ENCODE measurements around the gene NR2F1-AS1. TPM values are rescaled to one million over a fixed set of nuclear protein-coding genes. Genes with fewer than 3 reads are reported as not detected.
A peak's percentile ranks its signal among the peaks of the same experiment; 100 is the strongest.

Gene NR2F1-AS1
- polyA plus RNA-seq, 1 donor (not counting 4 experiments of a cell fraction or from before 2014, with no cell fraction given): 0.25 TPM

GRCh38 chr5:93572101-93572607 lies 8.9 kb downstream of the NR2F1-AS1 start:
- peak; percentile 11 for TF ChIP-seq EZH2 (IDR thresholded peaks at IDR 0.05; ENCODE audit: low read length)
- no peak for TF ChIP-seq CTCF (optimal IDR thresholded peaks at IDR 0.05 in 1 of 3, IDR thresholded peaks at IDR 0.05 in 1 of 3, conservative IDR thresholded peaks at IDR 0.05 in 1 of 3; ENCODE audit: extremely low read depth in 1 of 3, insufficient read depth in 2 of 3, low read length in 3 of 3)
- Histone ChIP-seq H3K27me3 (ENCODE audit: control insufficient read depth, extremely low read depth, insufficient read depth, low read length) (peaks cover 78% of the 10 kb centered on the region), H3K79me2 (ENCODE audit: control insufficient read depth, insufficient read depth, low read length) (no peaks in the 10 kb centered on the region), H3K36me3 (ENCODE audit: control insufficient read depth in 2 of 2, extremely low read depth in 1 of 2, insufficient read depth in 2 of 2, low read length in 2 of 2) (no peaks in the 10 kb centered on the region), H3K27ac (ENCODE audit: control insufficient read depth, insufficient read depth, low read length) (no peak overlapping the region), H3K4me1 (ENCODE audit: control insufficient read depth, extremely low read depth, insufficient read depth, low read length) (peaks cover 2% of the 10 kb centered on the region), H2AFZ (ENCODE audit: control insufficient read depth, low read length) (no peak overlapping the region), H3K9me1 (ENCODE audit: control insufficient read depth, extremely low read depth, insufficient read depth, low read length) (no peaks in the 10 kb centered on the region), H3K4me2 (ENCODE audit: control insufficient read depth, extremely low read depth, insufficient read depth, low read depth, low read length) (peak overlapping the region; percentile 42), H3K4me3 (ENCODE audit: control insufficient read depth in 2 of 3, extremely low read depth in 1 of 3, insufficient read depth in 2 of 3, low read depth in 1 of 3, low read length in 3 of 3) (peak overlapping the region in 1 of 3 experiments; percentile 7), H3K9me3 (ENCODE audit: control insufficient read depth, low read depth, low read length) (no peaks in the 10 kb centered on the region), H4K20me1 (ENCODE audit: control insufficient read depth, extremely low read depth, insufficient read depth, low read length) (no peaks in the 10 kb centered on the region), H3K9ac (ENCODE audit: control insufficient read depth, extremely low read depth, insufficient read depth, low read length) (no peak overlapping the region)
- FAIRE-seq (no peak), DNase-seq (ENCODE audit: low read depth, low spot score) (no peak)
- dilution Hi-C loops (cut with MboI; ENCODE audit: extremely low pct_ligation_motif_present, low sequenced_read_pairs): no loop called here

GRCh38 chr5:93571114-93571949 lies 9.7 kb downstream of the NR2F1-AS1 start:
- Histone ChIP-seq H3K9ac (ENCODE audit: control insufficient read depth, extremely low read depth, insufficient read depth, low read length) (no peak overlapping the region), H3K36me3 (ENCODE audit: control insufficient read depth in 2 of 2, extremely low read depth in 1 of 2, insufficient read depth in 2 of 2, low read length in 2 of 2) (no peaks in the 10 kb centered on the region), H4K20me1 (ENCODE audit: control insufficient read depth, extremely low read depth, insufficient read depth, low read length) (no peaks in the 10 kb centered on the region), H3K4me3 (ENCODE audit: control insufficient read depth in 2 of 3, extremely low read depth in 1 of 3, insufficient read depth in 2 of 3, low read depth in 1 of 3, low read length in 3 of 3) (peak overlapping the region in 1 of 3 experiments; percentile 7), H3K4me2 (ENCODE audit: control insufficient read depth, extremely low read depth, insufficient read depth, low read depth, low read length) (no peak overlapping the region), H3K27me3 (ENCODE audit: control insufficient read depth, extremely low read depth, insufficient read depth, low read length) (peaks cover 75% of the 10 kb centered on the region), H3K9me1 (ENCODE audit: control insufficient read depth, extremely low read depth, insufficient read depth, low read length) (no peaks in the 10 kb centered on the region), H2AFZ (ENCODE audit: control insufficient read depth, low read length) (no peak overlapping the region), H3K4me1 (ENCODE audit: control insufficient read depth, extremely low read depth, insufficient read depth, low read length) (peaks cover 2% of the 10 kb centered on the region), H3K27ac (ENCODE audit: control insufficient read depth, insufficient read depth, low read length) (no peak overlapping the region), H3K79me2 (ENCODE audit: control insufficient read depth, insufficient read depth, low read length) (no peaks in the 10 kb centered on the region), H3K9me3 (ENCODE audit: control insufficient read depth, low read depth, low read length) (no peaks in the 10 kb centered on the region)
- TF ChIP-seq EZH2 (IDR thresholded peaks at IDR 0.05; ENCODE audit: low read length): peak; percentile 61
- TF ChIP-seq CTCF (optimal IDR thresholded peaks at IDR 0.05 in 1 of 3, IDR thresholded peaks at IDR 0.05 in 1 of 3, conservative IDR thresholded peaks at IDR 0.05 in 1 of 3; ENCODE audit: extremely low read depth in 1 of 3, insufficient read depth in 2 of 3, low read length in 3 of 3): no peak
- DNase-seq (ENCODE audit: low read depth, low spot score): no peak
- FAIRE-seq: no peak
- dilution Hi-C loops (cut with MboI; ENCODE audit: extremely low pct_ligation_motif_present, low sequenced_read_pairs): no loop called here

Measured in keratinocyte (primary cell).